ENCODE measurements around the gene ATP1A1.

- TF ChIP-seq POLR2A (IDR thresholded peaks at IDR 0.05), result no peak
- TF ChIP-seq, protein P1, sequence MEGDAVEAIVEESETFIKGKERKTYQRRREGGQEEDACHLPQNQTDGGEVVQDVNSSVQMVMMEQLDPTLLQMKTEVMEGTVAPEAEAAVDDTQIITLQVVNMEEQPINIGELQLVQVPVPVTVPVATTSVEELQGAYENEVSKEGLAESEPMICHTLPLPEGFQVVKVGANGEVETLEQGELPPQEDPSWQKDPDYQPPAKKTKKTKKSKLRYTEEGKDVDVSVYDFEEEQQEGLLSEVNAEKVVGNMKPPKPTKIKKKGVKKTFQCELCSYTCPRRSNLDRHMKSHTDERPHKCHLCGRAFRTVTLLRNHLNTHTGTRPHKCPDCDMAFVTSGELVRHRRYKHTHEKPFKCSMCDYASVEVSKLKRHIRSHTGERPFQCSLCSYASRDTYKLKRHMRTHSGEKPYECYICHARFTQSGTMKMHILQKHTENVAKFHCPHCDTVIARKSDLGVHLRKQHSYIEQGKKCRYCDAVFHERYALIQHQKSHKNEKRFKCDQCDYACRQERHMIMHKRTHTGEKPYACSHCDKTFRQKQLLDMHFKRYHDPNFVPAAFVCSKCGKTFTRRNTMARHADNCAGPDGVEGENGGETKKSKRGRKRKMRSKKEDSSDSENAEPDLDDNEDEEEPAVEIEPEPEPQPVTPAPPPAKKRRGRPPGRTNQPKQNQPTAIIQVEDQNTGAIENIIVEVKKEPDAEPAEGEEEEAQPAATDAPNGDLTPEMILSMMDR (IDR thresholded peaks at IDR 0.05 in 4 of 5, conservative IDR thresholded peaks at IDR 0.05 in 1 of 5), result no peak
Measured at GRCh38 chr1:116345843-116346242, 27.2 kb upstream of the ATP1A1 start.

Measured in gastrocnemius medialis (tissue), 4 donors.